GM12892 (cell line): Measurements from ENCODE around the gene FBXL20.
A peak's percentile ranks its signal among the peaks of the same experiment; 100 is the strongest.

Experiments
- DNase-seq: peaks from one replicate; pipeline ENCODE4 v3.0.0; 2011; ENCODE audit not compliant: insufficient read length
- FAIRE-seq: peaks from 2 replicates; lab custom pipeline; 2011; peaks lifted over from hg19 to GRCh38; lab: Jason Lieb, UNC
- POLR2A ChIP-seq: IDR thresholded peaks from 2 replicates; pipeline ENCODE4 v1.6.1; 2011; ENCODE audit warnings: low read depth, low read length, control low read depth
- POLR2AphosphoS5 ChIP-seq: IDR thresholded peaks from 2 replicates; pipeline ENCODE4 v1.6.1; 2011; ENCODE audit warnings: low read depth, low read length, control low read depth
- TAF1 ChIP-seq: IDR thresholded peaks from 2 replicates; pipeline ENCODE4 v1.6.1; 2011; ENCODE audit warnings: low read depth, mild to moderate bottlenecking, control low read depth, low read length, borderline replicate concordance

Gene FBXL20

GRCh38 chr17:39217734-39218369 lies 183.6 kb downstream of the FBXL20 start:
- FAIRE-seq (no peak), DNase-seq (no peak)
- TF ChIP-seq POLR2A, result no peak
- no peak for TF ChIP-seq POLR2AphosphoS5

- FAIRE-seq (no peak), DNase-seq (no peak)
- TF ChIP-seq TAF1 (no peak), POLR2A (no peak), POLR2AphosphoS5 (no peak)
Measured at GRCh38 chr17:39213852-39214251, 187.6 kb downstream of the FBXL20 start.

DNA sequence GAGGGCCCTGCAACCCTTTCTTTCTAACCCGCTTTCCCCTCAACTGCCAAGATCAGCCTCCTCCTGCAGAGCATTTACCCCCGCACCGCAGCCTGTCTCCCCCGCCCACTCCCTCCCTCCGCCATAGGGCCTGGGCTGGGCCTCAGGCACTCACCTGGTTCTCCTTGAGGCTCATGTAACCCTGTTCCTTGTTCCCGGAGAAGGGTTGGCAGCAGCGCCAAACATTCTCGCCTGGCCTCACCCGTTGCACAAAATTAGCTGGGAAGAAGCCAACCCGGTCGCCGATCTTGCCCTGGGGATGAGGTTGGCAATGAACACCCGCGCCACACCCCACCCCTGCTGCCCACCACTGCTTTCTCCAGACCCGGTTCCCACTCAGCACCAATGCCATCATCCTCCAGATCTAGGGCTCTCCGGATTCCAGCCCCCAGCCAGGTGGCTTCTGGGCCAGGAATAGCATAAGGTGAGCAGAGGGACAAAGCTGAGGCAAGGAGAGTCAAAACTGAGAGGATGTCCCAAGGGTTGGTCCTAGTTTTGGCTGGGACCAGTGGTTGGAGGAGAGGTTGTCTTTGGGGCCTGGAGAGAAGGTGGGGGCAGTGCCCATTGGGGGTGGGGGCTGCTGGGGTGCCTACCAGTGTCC lies 188.5 kb downstream of the FBXL20 start:
- FAIRE-seq (no peak), DNase-seq (no peak)
- TF ChIP-seq POLR2A, result no peak
- TF ChIP-seq TAF1, result no peak
- TF ChIP-seq POLR2AphosphoS5, result no peak

DNA sequence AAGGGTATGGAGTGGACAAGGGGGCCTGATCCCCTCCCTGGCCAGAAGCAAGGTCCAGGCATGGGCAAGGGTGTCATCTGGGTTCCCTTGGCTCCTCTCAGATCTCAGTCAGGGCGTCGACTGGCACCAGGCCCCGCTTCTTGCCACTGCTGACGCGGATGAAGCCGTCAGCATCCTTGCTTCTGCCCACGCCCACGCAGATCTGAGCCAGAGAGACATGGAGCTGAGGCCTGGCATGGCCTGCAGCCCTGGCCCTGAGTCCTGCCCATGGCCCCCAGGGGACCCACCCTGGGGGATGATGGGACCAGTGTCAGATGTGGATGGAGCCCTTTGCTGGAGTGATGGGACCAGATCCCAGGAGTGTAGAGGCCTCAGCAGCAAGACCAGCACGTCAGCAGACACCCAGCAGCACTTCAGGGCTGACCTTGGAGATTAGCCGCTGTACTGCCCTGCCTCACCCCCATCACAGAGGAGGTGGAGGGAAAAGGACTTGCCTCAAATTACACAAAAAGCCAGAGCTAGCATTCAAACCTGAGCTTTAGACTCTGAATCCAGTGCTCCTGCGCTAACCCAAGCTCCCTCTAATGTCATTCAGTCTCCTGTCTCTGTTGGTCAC lies 189.1 kb downstream of the FBXL20 start:
- FAIRE-seq (no peak), DNase-seq (no peak)
- TF ChIP-seq TAF1 (no peak), POLR2AphosphoS5 (no peak), POLR2A (no peak)

GRCh38 chr17:39210093-39210434 lies 191.4 kb downstream of the FBXL20 start:
- DNase-seq (no peak), FAIRE-seq (no peak)
- TF ChIP-seq POLR2AphosphoS5 (no peak), TAF1 (no peak), POLR2A (no peak)

GRCh38 chr17:39209317-39210092 lies 191.9 kb downstream of the FBXL20 start:
- FAIRE-seq (peak; percentile 54), DNase-seq (no peak)
- TF ChIP-seq POLR2AphosphoS5, result no peak
- TF ChIP-seq TAF1, result no peak
- no peak for TF ChIP-seq POLR2A

DNA sequence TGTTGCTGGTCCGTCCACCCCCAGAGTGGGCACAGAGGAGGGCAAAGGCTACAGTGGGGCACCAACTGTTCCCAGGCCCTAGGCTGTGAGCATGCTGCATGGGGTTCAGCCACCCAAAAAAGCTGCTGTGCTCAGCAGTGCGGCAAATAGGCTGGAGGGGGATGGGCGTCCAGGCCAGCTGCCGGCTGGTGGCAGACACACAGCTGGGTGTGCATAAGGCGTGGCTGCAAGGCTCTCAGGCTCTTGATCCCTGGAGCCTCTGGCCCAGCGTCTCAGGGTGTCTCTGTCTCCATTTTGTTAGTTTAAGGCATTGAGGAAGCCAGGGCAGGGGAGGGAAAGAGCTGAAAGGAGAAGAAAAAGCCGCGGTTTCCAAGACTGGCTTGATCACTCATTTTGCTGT lies 192.5 kb downstream of the FBXL20 start:
- FAIRE-seq (peak; percentile 90), DNase-seq (peak; percentile 68)
- TF ChIP-seq POLR2AphosphoS5, result no peak
- no peak for TF ChIP-seq POLR2A
- no peak for TF ChIP-seq TAF1

DNA sequence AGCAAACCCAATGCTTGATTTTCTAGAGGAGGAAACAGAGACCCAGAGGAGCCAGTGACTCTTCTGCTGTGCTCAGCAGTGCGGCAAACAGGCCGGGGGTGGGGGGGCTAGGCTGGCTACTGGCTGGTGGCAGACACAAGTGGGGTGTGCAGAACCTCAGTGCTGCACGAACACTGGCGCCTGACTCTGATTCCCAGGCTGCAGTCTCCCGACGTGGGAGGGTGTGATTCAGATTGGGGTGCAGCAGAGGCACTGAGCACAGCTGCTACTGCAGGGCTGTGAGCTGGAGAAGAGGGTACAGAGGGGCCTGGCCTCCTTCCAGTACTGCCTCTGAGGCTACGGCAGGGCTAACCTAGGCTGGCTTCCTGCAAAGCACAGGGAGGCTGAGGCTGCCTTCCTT lies 193.3 kb downstream of the FBXL20 start:
- DNase-seq (no peak), FAIRE-seq (no peak)
- no peak for TF ChIP-seq POLR2A

DNA sequence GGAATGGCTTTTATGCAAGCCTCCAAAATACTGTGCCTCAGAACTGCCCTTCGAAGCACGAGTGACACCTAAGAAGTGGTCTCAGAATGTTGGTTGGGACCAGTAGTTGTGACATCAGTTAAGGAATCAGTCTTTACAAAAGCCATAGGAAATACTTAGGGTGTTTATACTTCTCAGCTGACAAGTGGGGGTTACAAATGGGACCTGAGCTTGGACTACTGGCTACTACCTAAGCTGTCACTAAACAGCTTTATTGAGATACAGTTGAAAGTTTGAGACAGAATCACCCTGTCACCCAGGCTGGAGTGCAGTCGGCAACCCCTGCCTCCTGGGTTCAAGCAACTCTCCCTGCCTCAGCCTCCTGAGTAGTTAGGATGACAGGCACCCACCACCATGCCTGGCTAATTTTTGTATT lies 196.3 kb downstream of the FBXL20 start:
- TF ChIP-seq POLR2AphosphoS5 (peak; percentile 55; the same call in 1 of the 2 replicates), POLR2A (peak; percentile 70), TAF1 (no peak)
- FAIRE-seq, result no peak
- DNase-seq, result no peak

GRCh38 chr17:39204245-39204644 lies 197.2 kb downstream of the FBXL20 start:
- DNase-seq (no peak), FAIRE-seq (no peak)
- TF ChIP-seq TAF1 (no peak), POLR2A (no peak), POLR2AphosphoS5 (no peak)
